Neuronal stem cell (in vitro differentiated cells): Measurements from ENCODE around the gene STIL.
A peak's percentile ranks its signal among the peaks of the same experiment; 100 is the strongest.

ENCODE experiments used
- DNase-seq: peaks from one replicate; pipeline ENCODE4 v3.0.0-alpha.2; 2013; ENCODE audit warnings: low spot score
- H2AFZ ChIP-seq: one replicate; pipeline ENCODE4 v1.6.1; 2013; ENCODE audit warnings: mild to moderate bottlenecking, low read length, inconsistent platforms
- H2AK5ac ChIP-seq: 2 replicates; pipeline ENCODE4 v1.6.1; 2013; ENCODE audit warnings: low read depth, mild to moderate bottlenecking, inconsistent platforms, low read length, moderate library complexity, mixed read lengths
- H2BK120ac ChIP-seq: 2 replicates; pipeline ENCODE4 v1.6.1; 2013; ENCODE audit warnings: low read depth, mild to moderate bottlenecking, inconsistent platforms, low read length, moderate library complexity, mixed read lengths
- H2BK12ac ChIP-seq: one replicate; pipeline ENCODE4 v1.6.1; 2013; ENCODE audit warnings: low read length, inconsistent platforms
- H2BK15ac ChIP-seq: 2 replicates; pipeline ENCODE4 v1.6.1; 2013; ENCODE audit warnings: mild to moderate bottlenecking, low read length, inconsistent platforms, mixed read lengths
- H2BK5ac ChIP-seq: one replicate; pipeline ENCODE4 v1.6.1; 2013; ENCODE audit warnings: inconsistent platforms, mild to moderate bottlenecking, low read length, moderate library complexity
- H3K14ac ChIP-seq: one replicate; pipeline ENCODE4 v1.6.1; 2013; ENCODE audit warnings: low read length, inconsistent platforms
- H3K18ac ChIP-seq: 2 replicates; pipeline ENCODE4 v1.6.1; 2013; ENCODE audit warnings: low read length, inconsistent platforms
- H3K23ac ChIP-seq: 2 replicates; pipeline ENCODE4 v1.6.1; 2013; ENCODE audit warnings: low read depth, mild to moderate bottlenecking, mixed read lengths, low read length, inconsistent platforms; ENCODE audit not compliant: poor library complexity
- H3K27ac ChIP-seq: replicated peaks from 3 replicates; pipeline ENCODE4 v1.5.1; 2013; ENCODE audit warnings: low read length, inconsistent platforms
- H3K27me3 ChIP-seq, 3 experiments: 2 replicates each; pipeline ENCODE4 v1.6.1; 2013; ENCODE audit warnings: low read length in 3 of 3, mild to moderate bottlenecking in 2 of 3, inconsistent platforms in 1 of 3, low read depth in 1 of 3, mixed read lengths in 1 of 3, moderate library complexity in 1 of 3; ENCODE audit not compliant: control insufficient read depth in 3 of 3, insufficient read depth in 3 of 3
- H3K36me3 ChIP-seq, 2 donors: replicated peaks in 1 of 2; 2 replicates each; pipeline ENCODE4 v1.6.1; 2013; ENCODE audit warnings: low read length in 2 of 2; ENCODE audit not compliant: control insufficient read depth in 2 of 2, insufficient read depth in 2 of 2
- H3K4ac ChIP-seq: 2 replicates; pipeline ENCODE4 v1.6.1; 2013; ENCODE audit warnings: inconsistent platforms, mild to moderate bottlenecking, low read length, moderate library complexity
- H3K4me1 ChIP-seq, 2 donors: 1 replicate in 1 of 2; 2 replicates in 1 of 2; pipeline ENCODE4 v1.6.1; 2013; ENCODE audit warnings: low read length in 2 of 2, low read depth in 1 of 2; ENCODE audit not compliant: control insufficient read depth in 2 of 2, insufficient read depth in 1 of 2
- H3K4me2 ChIP-seq: one replicate; pipeline ENCODE4 v1.6.1; 2013; ENCODE audit warnings: mild to moderate bottlenecking, low read length, inconsistent platforms; ENCODE audit not compliant: insufficient read depth, poor library complexity, severe bottlenecking
- H3K4me3 ChIP-seq, 2 donors: 2 replicates each; pipeline ENCODE4 v1.5.1; 2013; ENCODE audit warnings: low read length in 2 of 2, mild to moderate bottlenecking in 2 of 2, inconsistent platforms in 1 of 2, moderate library complexity in 1 of 2
- H3K79me1 ChIP-seq: one replicate; pipeline ENCODE4 v1.6.1; 2013; ENCODE audit warnings: low read depth, mild to moderate bottlenecking, inconsistent platforms, low read length, moderate library complexity
- H3K9ac ChIP-seq: one replicate; pipeline ENCODE4 v1.6.1; 2013; ENCODE audit warnings: mild to moderate bottlenecking, low read depth, low read length, inconsistent platforms; ENCODE audit not compliant: poor library complexity
- H3K9me3 ChIP-seq, 2 donors: replicated peaks in 1 of 2; 2 replicates each; pipeline versions ENCODE3 to v1.6.1; 2013; ENCODE audit warnings: low read length in 2 of 2, mild to moderate bottlenecking in 2 of 2, inconsistent platforms in 1 of 2, low read depth in 1 of 2, mixed read lengths in 1 of 2, moderate library complexity in 1 of 2; ENCODE audit not compliant: control insufficient read depth in 2 of 2, insufficient read depth in 1 of 2
- H4K8ac ChIP-seq: one replicate; pipeline ENCODE4 v1.6.1; 2013; ENCODE audit warnings: low read depth, mild to moderate bottlenecking, inconsistent platforms, low read length, moderate library complexity
- H4K91ac ChIP-seq: one replicate; pipeline ENCODE4 v1.6.1; 2013; ENCODE audit warnings: low read length, low read depth, mild to moderate bottlenecking, inconsistent platforms; ENCODE audit not compliant: poor library complexity
- WGBS, 2 donors: extraction: QIAGEN DNeasy Blood & Tissue Kit; methylation state at CpG; one replicate each; pipeline ENCODE4 v1.1.7; 2013; ENCODE audit warnings: missing lambda C conversion rate in 2 of 2, mixed read lengths in 1 of 2; ENCODE audit not compliant: insufficient read length in 2 of 2, insufficient replicate concordance in 1 of 2; ENCODE audit errors: extremely low coverage in 2 of 2; 5-methylcytosine and 5-hydroxymethylcytosine counted together

STIL gene

GRCh38 chr1:47212636-47213229 is 101.2 kb downstream of the STIL start:
- no peak overlapping the region for H3K27ac ChIP-seq
- H2AK5ac ChIP-seq: no peak overlapping the region
- no peak overlapping the region for H3K23ac ChIP-seq
- H3K27me3 ChIP-seq: peaks cover 0 to 72% (median 20%) of the 10 kb centered on the region in 3 experiments
- no peak overlapping the region for H3K9ac ChIP-seq
- H3K4ac ChIP-seq: no peak overlapping the region
- no peak overlapping the region for H4K91ac ChIP-seq
- H3K9me3 ChIP-seq: no peaks in the 10 kb centered on the region
- no peak overlapping the region for H2BK12ac ChIP-seq
- H3K4me3 ChIP-seq: no peak overlapping the region
- no peak overlapping the region for H2BK15ac ChIP-seq
- no peak overlapping the region for H2BK5ac ChIP-seq
- H3K79me1 ChIP-seq: no peaks in the 10 kb centered on the region
- H3K14ac ChIP-seq: no peak overlapping the region
- H2AFZ ChIP-seq: peak overlapping the region; percentile 96
- peaks cover 12 to 14% of the 10 kb centered on the region in 2 donors for H3K4me1 ChIP-seq
- no peak overlapping the region for H3K18ac ChIP-seq
- DNase-seq: no peak
- H3K4me2 ChIP-seq: no peak overlapping the region
- H3K36me3 ChIP-seq: no peaks in the 10 kb centered on the region
- H4K8ac ChIP-seq: no peak overlapping the region
- WGBS, 2 donors: 100% methylated on average over 2 of the region's 4 CpGs; no CpG with 5 or more reads in 1 of the 2 donors
- no peak overlapping the region for H2BK120ac ChIP-seq

- no peak overlapping the region for H4K8ac ChIP-seq
- H3K36me3 ChIP-seq: no peaks in the 10 kb centered on the region
- peaks cover 0 to 71% (median 20%) of the 10 kb centered on the region in 3 experiments for H3K27me3 ChIP-seq
- H3K9ac ChIP-seq: no peak overlapping the region
- no peaks in the 10 kb centered on the region for H3K9me3 ChIP-seq
- WGBS, 2 donors: no CpG with 5 or more reads among the region's 9 CpGs
- no peak for DNase-seq
- H4K91ac ChIP-seq: no peak overlapping the region
- H2BK15ac ChIP-seq: peak overlapping the region; percentile 25
- H3K4ac ChIP-seq: no peak overlapping the region
- H2BK5ac ChIP-seq: no peak overlapping the region
- no peak overlapping the region for H3K23ac ChIP-seq
- H3K4me2 ChIP-seq: no peak overlapping the region
- peak overlapping the region; percentile 46 for H3K18ac ChIP-seq
- H3K27ac ChIP-seq: no peak overlapping the region
- H3K4me3 ChIP-seq: no peak overlapping the region
- peaks cover 12 to 14% of the 10 kb centered on the region in 2 donors for H3K4me1 ChIP-seq
- H2BK12ac ChIP-seq: no peak overlapping the region
- H3K79me1 ChIP-seq: no peaks in the 10 kb centered on the region
- peak overlapping the region; percentile 73 for H3K14ac ChIP-seq
- H2AK5ac ChIP-seq: no peak overlapping the region
- peak overlapping the region; percentile 96 for H2AFZ ChIP-seq
- no peak overlapping the region for H2BK120ac ChIP-seq
Measured at GRCh38 chr1:47211796-47212269, 102.1 kb downstream of the STIL start.

GRCh38 chr1:47210666-47211065 is 103.3 kb downstream of the STIL start:
- peaks cover 11 to 14% of the 10 kb centered on the region in 2 donors for H3K4me1 ChIP-seq

GRCh38 chr1:47209725-47210325 is 104.1 kb downstream of the STIL start:
- Histone ChIP-seq H3K9ac (no peak overlapping the region), H3K27ac (no peak overlapping the region), H2BK15ac (no peak overlapping the region), H3K23ac (no peak overlapping the region), H3K79me1 (no peaks in the 10 kb centered on the region), H3K4me2 (no peak overlapping the region), H2BK120ac (no peak overlapping the region), H4K8ac (no peak overlapping the region), H2BK5ac (no peak overlapping the region), H4K91ac (no peak overlapping the region), H3K9me3 (no peaks in the 10 kb centered on the region), H3K4me3 (no peak overlapping the region), H3K4me1 (peaks cover 11 to 14% of the 10 kb centered on the region in 2 donors), H2AK5ac (no peak overlapping the region), H3K27me3 (peaks cover 0 to 54% (median 22%) of the 10 kb centered on the region in 3 experiments), H2AFZ (no peak overlapping the region), H3K36me3 (no peaks in the 10 kb centered on the region), H3K14ac (peak overlapping the region; percentile 27), H2BK12ac (no peak overlapping the region), H3K18ac (no peak overlapping the region), H3K4ac (no peak overlapping the region)
- WGBS, 2 donors: no CpG with 5 or more reads among the region's 3 CpGs
- DNase-seq: no peak

More at GRCh38 chr1:47210666-47211065, 103.3 kb downstream of the STIL start:
- no peak overlapping the region for H2BK5ac ChIP-seq
- H3K9ac ChIP-seq: no peak overlapping the region
- H2AK5ac ChIP-seq: no peak overlapping the region
- DNase-seq: no peak
- no peak overlapping the region for H2BK15ac ChIP-seq
- H3K4me2 ChIP-seq: no peak overlapping the region
- H3K27ac ChIP-seq: no peak overlapping the region
- no peak overlapping the region for H3K14ac ChIP-seq
- peaks cover 0 to 62% (median 20%) of the 10 kb centered on the region in 3 experiments for H3K27me3 ChIP-seq
- no peaks in the 10 kb centered on the region for H3K79me1 ChIP-seq
- H3K4me3 ChIP-seq: no peak overlapping the region
- H3K9me3 ChIP-seq: no peaks in the 10 kb centered on the region
- no peak overlapping the region for H3K23ac ChIP-seq
- H3K36me3 ChIP-seq: no peaks in the 10 kb centered on the region
- no peak overlapping the region for H3K18ac ChIP-seq
- no peak overlapping the region for H2BK12ac ChIP-seq
- H2BK120ac ChIP-seq: no peak overlapping the region
- H3K4ac ChIP-seq: no peak overlapping the region
- no peak overlapping the region for H4K8ac ChIP-seq
- H4K91ac ChIP-seq: no peak overlapping the region
- no peak overlapping the region for H2AFZ ChIP-seq
- WGBS, 2 donors: no CpG with 5 or more reads among the region's 3 CpGs
